COR-L47 (cell line): Measurements from ENCODE around the gene NTMT1.

ENCODE experiments used
- DNase-seq: peaks from one replicate; lab custom pipeline; 2025; lab: John Stamatoyannopoulos, UW

Gene NTMT1

GRCh38 chr9:129597355-129598088 lies 28.4 kb upstream of the NTMT1 start:
- DNase-seq: no peak

DNA sequence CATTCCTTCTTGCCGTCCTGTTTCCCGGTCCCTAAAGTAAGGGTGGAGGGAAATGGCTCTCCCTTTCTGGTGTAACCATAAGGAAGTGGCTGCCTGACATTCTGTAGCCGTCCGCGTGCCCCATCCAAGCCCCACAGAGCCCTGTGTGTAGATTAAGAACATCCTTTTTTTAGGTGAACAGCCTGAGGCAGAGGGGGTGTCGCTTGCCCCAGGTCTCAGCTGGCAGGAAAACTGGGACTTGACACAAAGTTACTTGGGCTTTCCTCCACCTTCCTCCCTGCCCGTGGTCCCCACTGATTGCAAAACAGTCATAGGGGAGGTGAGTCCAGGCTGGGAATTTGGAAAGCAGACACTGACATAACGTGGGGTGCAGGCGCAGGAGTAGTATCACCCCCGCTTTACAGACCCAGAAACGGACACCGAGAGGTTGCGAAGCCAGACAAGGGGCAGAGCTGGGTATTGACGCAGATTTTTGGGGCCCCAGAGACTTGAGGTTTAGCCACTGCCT lies 27.8 kb upstream of the NTMT1 start:
- no peak for DNase-seq

DNA sequence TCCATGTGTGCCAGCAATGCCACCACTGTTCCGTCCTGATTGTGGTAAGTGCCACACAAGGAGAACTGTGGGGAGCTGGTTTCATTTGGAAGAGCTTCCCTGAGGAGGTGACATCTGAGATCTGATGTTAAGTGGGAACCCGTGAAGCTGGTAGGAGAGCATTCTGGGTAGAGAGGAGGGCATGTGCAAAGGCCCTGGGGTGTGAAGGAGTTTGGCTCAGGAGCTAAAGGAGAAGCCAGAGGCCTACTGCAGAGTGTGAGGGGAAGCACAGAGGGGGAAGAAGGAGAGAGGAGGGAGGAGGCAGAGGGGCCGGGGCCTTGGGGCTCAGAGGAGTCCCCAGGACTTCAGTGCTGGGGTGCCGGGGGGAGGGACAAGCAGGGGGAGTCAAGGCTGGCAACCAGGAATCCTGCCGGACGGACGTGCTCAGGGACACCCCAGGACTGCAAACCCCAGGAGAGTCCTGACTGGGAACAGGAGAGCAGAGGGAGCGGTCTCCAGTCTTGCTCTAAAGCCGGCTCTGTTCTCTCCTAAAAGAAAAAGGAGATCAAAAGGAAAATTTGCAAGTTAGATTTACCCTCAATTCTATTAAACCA lies 24.8 kb upstream of the NTMT1 start:
- DNase-seq: no peak

DNA sequence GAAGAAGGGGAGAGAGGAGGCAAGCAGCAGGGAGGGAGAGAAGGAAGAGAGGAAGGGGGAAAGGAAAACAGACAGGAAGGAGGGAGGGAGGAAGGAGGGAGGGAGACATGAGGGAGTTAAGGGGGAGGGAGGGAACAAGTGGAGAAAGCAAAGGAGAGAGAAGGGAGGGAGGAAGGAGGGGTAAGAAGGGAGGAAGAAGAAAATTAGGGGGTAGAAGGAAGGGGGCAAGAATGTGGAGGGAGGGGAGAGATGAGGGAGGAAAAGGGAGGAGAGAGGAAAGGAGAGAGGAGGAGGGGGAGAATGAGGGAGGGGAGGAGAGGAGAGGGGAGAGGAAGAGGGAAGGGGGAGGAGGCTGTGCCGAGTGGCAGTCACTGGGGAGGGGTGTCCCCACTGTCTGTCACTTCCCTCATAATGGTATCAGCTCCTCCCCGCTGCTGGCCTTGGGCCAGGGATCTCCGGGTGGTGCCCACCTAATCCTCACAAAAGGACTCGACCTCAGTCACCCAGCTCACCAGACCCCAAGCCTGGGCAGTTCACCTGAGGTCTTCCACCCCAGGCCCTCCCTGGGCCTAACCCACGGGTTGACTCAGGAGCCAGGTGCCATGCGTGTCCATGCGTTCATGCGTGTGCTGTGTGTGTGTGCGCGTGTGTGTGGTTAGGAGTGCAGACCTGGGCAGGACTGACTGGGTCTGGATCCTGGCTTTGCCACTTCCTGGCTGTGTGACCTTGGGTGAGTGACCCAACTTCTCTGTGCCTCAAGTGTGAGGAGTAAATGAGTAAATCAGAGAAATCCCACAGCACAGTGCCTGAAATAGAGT lies 23.2 kb upstream of the NTMT1 start:
- no peak for DNase-seq

GRCh38 chr9:129604056-129604765 lies 21.8 kb upstream of the NTMT1 start:
- DNase-seq: no peak

DNA sequence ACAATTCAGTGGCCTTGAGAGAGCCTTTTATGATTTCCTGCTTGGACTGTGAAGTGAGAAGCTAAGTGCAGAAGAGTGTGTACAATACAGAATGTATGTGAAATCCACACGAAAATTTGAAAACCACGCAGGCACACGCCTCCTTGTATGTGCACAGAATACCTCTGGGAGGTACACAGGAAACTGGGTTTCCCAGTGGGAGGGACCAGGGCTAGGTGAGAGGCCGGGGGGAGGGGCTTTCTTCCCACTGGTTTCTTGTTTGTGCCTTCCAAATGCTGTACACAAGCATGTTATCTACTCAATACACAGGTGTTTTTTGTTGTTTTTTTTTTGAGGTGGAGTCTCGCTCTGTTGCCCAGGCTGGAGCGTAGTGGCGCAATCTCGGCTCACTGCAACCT lies 21.2 kb upstream of the NTMT1 start:
- no peak for DNase-seq

DNA sequence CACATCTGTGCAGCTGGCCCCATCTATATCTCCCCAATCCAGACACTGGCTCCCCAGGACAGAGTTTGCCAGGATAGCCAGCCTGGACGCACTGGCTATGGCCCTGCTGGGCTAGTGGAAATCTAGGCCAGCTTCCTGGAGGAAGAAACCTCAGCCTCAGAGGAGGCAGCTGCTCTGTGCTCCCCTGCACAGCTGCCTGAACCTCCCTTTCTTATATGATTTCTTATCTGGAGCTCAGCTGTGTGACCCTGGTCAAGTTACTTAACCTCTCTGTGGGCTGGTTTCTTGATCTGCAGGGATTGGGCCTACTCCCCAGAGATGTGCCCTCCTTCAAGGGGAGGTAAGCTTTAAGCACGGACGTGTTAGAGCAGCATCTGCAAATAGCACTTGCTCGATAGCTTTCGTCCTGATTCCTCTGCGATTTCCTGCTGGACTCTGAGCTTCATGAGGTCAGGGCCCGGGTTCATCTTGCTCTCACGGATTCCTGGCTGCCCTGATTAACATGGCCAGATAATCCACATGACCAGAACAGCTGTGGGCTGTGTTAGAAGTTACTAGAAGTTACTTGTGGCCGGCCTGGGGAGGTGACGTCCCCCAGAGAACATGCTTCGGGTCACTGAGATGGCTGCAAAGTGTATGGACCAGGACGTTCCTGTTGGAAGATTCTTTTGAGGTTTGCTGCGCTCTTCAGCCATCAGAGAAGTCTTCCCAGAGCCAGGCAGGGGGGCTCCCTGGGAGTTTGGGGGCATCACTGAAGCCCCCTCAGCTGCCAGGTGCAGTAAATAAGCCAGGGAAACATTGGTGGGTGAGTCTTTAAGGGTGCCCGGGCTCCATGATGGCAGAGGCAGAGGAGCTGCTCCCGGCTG lies 19.6 kb upstream of the NTMT1 start:
- no peak for DNase-seq

DNA sequence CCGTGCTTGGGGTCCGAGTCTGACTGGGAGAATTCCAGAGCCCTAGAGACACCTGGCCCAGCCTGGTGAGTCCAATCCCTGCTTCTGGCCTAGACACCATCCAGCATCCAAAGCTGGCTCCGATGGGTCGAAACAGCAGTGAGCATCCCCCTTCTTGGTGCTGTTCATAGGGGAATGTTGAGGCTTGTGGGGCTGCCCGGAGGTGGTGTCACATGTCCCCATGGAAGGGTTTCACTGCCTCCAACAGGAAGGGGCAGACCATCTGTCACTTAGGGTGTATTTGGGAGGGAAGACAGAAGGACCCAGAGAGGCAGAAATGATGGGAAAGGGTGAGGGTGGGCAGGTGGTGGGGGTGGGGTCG lies 19.0 kb upstream of the NTMT1 start:
- DNase-seq: no peak

GRCh38 chr9:129608561-129609481 lies 17.1 kb upstream of the NTMT1 start:
- no peak for DNase-seq

DNA sequence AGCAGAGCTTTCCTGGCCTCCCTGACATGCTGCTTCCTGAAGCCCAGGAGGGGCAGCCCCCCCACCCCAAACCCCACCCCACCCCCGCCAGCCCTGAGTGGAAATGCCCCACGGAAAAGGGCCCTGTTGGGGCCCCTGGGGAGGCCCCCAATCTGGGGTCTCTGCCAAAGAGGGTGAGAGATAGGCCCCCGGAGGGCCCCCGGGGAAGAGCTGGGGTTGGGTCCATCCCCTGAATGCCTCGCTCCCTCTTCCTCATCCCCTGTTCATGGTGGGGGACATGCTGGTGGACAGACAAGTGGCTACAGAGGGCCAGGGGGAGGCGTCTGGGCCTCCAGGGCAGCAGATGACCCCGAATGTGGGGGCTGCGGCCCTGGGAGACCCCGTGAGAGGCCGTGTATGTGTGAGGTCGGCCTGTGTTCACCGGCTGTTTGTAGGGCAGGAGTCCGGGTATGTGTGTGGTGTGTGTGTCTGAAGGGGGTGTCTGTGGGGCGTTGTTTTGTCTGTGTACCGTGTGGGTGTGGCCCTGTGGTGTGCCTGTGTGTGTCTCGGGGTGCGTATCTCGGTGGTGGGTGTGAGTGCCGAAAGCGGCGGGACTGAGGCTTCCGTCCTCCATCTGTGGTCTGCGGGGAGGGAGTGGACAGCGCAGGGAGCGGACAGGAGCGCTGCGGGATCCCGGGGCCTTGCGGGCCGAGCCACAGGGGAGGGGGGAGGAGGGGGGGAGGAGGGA lies 16.3 kb upstream of the NTMT1 start:
- DNase-seq: no peak

DNA sequence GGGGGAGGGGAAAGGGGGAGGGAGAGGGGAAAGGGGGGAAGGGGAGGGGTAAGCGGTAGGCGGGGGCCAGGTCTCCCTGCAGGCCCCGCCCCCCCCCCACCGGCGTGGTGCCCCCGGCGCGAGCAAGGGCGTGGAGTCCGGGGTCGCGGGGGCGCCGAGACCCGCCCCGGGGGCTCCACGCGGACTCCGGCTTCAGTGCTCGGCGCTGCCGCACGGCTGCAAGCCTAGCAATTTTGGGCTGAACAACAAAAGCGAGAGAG lies 15.8 kb upstream of the NTMT1 start:
- no peak for DNase-seq

DNA sequence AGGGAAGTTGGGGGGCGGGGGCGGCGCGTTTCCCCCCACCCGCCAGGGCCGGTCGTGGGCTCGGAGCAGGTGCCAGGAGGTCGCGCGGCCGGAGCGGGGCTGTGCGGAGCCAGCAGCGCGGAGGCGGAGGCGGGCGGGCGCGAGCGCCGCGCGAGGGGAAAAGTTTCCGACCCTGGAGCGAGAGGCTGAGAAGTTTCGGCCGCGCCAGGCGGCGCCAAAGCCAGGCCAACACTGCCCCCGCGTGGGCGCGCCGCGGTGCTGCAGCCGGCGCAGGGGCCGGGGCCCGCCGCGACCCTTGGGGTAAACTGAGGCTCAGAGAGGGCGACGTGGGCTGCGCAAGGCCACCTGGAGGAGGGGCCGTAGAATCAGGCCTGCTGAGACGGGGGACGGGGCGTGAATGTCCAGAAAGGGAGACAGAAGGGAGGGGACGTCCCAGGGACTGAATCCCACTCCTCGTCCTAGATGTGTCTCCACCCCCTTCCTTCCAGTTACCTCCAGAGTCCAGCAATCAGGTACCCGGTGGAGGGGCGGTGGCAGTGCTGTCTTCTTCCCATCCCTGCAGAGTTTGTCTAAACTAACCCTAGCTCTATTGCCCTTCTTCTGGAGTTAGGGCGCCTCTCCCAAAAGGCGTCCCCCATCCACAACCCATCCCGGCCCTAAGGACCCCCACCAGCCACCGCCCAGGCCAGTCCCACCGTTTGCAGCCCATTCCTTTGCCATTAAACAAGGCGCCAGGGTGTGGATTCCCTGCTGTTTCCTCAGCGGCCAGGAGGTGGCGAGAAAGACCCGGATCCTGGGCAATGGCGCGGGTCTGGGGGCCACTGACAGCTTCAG lies 15.3 kb upstream of the NTMT1 start:
- peak; percentile 46 for DNase-seq

DNA sequence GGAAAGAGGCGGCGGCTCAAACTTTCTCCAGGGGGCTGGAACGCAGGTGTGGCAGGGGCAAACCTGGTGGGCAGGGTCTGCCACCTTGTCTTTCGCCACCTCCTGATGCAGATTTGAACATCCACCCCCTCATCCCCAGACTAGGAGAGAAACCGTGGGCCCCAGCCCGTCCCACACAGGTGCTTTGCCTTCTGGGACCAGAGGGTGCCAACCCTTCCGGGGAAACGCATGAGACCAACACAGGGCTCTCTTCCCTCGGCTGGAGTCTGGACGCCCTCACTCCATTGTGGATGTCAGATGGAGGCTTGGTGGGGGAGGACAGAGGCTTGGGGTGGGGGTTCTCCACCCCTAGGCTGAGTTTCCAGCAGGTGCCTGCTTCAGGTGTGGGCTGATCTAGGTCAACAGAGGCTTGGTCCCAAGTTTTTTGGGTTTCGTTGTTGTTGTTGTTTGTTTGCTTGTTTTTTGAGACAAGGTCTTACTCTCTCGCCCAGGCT lies 14.6 kb upstream of the NTMT1 start:
- DNase-seq: no peak

DNA sequence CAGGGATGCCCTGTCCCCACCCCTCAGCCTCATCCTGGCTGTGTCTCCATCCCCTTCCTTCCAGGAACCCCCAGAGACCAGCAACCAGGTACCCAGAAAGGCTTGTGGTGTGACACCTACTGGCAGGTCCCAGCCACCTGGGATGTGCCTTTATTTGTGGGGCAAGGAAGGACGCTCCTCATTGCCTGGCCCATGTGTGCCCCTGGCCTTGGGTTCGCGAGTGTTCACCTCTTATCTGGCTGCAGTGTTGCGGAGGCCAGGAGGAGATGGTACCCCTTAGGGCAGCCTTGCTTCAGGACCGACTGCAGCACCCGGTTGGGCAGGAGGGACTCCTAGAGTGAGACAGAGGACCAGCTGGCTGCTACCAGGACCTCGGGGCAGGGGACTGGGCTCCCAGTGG lies 13.8 kb upstream of the NTMT1 start:
- no peak for DNase-seq

DNA sequence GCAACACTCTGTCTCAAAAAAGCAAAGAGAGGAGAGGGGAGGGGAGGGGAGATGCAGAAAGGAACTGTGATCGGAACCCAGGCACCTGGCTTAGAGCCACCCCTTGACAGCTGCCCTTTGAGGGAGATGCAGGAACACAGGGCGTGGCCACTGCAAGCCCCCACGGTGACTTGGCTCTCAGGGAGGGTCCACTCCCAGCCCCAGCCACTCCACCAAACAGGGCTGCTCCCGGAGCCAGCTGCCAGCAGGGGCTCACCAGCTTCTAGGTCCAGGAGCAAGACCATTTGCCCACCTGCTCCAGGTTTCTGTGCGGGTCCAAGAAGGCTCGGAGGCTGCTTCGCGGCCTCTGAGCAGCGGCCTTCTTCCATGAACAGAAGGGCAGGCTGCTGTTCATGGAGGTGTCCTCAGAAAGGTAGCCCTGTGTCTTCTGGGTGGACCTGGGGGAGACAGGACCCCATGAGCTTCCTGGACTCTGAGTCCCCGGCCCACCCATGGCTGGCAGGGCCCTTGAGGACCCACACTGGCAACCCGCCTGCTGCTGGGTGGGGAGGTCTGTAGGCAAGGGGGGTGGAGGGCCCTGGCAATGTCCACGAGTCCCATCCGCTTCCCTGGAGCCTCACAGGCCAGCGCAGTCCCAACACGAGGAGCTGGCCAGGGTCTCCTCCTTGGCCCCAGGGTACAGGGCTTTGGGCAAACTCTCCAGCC lies 13.0 kb upstream of the NTMT1 start:
- DNase-seq: peak; percentile 71

- peak; percentile 65 for DNase-seq
Observed at GRCh38 chr9:129613520-129614175, 12.3 kb upstream of the NTMT1 start.

- no peak for DNase-seq
Observed at GRCh38 chr9:129614932-129615331, 11.0 kb upstream of the NTMT1 start.
